Measurements from ENCODE around the gene CHCHD3.
"Not testable (repeated sequence)": the region's sequence is repeated elsewhere in the genome, so short reads cannot be mapped to it uniquely, and the experiment has no call there.

CHCHD3 gene

DNA sequence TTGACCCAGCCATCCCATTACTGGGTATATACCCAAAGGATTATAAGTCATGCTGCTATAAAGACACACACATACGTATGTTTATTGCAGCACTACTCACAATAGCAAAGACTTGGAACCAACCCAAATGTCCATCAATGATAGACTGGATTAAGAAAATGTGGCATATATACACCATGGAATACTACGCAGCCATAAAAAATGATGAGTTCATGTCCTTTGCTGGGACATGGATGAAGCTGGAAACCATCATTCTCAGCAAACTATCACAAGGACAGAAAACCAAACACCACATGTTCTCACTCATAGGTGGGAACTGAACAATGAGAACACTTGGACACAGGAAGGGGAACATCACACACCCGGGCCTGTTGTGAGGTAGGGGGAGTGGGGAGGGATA, 179.6 kb downstream of the CHCHD3 start:
- DNase-seq (ENCODE audit: low read depth) = not testable (repeated sequence)

DNA sequence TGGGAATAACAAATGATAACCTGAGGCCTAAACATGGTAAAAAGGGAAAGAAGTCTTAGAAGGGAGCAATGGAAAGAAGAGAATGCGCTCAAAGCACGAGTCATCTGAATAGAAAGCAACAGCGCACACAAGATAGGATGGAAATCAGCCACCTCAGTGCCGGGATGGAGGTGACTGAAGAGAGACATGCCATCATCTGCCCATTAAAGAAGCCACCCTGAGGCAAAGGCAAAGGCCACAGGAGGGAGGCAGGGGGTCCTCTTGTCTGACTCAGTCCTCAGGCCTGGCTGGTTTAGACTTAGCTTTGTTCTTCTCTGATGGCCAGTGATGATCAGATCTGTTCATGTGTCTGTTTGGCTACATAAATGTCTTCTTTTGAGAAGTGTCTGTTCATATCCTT, 180.6 kb downstream of the CHCHD3 start:
- DNase-seq (ENCODE audit: low read depth) = no peak

DNA sequence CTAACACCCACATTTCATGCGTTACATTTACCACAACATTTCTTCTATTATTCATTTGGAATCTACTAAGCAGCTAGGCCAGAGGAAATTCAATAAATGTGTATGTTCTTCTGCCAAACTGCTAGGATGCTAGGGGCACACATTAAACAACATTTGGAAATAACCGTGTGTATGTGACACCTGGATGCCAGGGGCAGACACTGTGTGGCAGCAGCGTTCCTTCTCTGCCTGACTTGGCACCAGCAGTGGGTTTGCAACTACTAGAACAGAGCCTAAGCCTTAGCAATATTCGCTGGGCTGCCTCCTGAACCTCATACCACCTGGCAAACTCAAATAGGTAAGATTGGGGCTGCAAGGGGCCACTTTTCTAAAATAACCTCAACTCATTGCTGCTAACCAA, 182.1 kb downstream of the CHCHD3 start:
- DNase-seq (ENCODE audit: low read depth) = no peak

DNA sequence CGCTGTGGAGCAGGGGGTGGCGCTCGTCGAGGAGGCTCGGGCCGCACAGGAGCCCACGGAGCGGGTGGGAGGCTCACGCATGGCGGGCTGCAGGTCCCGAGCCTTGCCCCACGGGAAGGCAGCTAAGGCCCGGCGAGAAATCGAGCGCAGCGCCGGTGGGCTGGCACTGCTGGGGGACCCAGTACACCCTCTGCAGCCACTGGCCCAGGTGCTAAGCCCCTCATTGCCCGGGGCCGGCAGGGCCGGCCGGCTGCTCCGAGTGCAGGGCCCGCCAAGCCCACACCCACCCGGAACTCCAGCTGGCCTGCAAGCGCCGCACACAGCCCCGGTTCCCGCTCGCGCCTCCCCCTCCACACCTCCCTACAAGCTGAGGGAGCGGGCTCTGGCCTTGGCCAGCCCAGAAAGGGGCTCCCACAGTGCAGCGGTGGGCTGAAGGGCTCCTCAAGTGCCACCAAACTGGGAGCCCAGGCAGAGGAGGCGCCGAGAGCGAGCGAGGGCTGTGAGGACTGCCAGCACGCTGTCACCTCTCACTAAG, 183.2 kb downstream of the CHCHD3 start:
- DNase-seq (ENCODE audit: low read depth) = not testable (repeated sequence)

DNA sequence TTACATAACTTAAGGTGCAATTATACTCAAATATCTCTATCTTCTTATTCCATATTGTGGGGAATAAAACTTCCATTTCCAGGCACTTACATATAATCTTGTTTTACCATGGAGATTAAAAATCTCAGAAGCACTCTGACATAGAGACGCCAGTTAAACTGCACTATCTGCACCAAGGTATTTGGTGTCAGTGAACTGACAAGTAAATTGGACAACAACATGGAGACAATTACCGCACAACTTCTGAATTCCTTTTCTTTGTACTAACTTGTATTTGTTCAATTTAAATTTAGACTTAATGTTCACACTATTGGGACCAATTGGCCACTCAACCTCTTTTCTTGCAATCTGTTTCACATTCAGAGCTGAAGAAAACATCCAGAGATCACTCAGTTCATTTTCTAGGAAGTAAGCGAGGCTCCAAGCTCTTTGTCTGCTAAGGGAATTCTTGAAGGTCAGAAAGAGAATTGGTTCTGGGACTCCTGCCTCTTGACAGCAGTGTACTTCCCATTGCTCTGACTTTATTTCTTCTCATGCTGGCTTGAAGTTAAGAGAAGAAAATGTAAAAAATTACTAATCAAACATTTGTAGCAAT, 184.7 kb downstream of the CHCHD3 start:
- DNase-seq (ENCODE audit: low read depth) = no peak

DNA sequence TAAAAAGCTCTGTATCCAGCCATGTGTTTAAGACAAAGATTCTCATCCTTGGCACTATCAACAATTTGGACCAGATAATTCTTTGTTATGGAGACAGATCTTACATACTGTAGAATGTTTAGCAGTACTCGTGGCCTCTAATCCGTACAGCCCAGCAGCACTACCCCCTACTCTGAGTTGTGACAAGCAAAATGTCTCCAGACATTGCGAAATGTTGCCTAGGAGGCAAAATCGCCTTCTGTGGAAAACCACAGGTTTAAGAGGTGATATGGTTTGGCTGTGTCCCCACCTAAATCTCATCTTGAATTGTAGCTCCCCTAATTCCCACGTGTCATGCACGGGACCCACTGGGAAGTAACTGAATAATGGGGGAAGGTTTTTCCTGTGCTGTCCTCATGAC, 186.7 kb downstream of the CHCHD3 start:
- DNase-seq (ENCODE audit: low read depth) = no peak

DNA sequence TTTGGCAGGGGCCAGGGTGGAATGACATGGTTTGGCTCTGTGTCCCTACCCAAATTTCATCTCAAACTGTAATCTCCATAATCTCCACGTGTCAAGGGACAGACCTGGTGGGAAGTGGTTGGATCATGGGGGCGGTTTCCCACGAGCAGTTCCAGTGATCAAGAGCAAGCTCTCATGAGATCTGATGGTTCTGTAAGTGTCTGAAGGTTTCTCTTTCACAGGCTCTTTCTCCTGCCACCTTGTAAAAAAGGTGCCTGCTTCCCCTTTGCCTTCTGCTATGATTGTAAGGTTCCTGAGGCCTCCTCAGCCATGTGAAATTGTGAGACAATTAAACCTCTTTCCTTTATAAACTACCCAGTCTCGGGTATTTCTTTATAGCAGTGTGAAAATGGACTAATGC, 188.3 kb downstream of the CHCHD3 start:
- DNase-seq (ENCODE audit: low read depth) = no peak

DNA sequence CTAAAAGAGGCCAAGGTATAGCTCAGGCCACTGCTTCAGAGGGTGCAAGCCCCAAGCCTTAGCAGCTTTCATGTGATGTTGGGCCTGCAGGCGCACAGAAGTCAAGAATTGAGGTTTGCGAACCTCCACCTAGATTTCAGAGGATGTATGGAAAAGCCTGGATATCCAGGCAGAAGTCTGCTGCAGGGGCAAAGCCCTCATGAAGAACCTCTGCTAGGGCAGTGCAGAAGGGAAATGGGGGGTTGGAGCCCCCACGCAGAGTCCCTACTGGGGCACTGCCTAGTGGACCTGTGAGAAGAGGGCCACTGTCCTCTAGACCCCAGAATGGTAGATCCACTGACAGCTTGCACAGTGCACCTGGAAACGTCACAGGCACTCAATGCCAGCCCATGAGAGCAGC, 189.1 kb downstream of the CHCHD3 start:
- not testable (repeated sequence) for DNase-seq (ENCODE audit: low read depth)

DNA sequence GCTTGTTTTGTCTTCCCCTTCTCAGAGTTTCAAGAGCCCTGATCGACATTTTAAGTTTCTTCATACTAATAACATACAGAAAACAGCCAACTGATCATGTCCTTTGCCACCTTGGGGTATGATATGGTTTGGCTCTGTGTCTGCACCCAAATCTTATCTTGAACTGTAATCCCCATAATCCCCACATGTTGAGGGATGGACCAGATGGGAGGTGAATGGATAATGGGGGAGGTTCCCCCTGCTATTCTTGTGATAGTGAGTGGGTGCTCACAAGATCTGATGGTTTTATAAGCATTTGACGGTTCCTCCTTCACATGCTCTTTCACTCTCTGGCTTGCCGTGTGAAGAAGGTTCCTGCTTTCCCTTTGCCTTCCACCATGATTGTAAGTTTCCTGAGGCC, 190.3 kb downstream of the CHCHD3 start:
- no peak for DNase-seq (ENCODE audit: low read depth)

DNA sequence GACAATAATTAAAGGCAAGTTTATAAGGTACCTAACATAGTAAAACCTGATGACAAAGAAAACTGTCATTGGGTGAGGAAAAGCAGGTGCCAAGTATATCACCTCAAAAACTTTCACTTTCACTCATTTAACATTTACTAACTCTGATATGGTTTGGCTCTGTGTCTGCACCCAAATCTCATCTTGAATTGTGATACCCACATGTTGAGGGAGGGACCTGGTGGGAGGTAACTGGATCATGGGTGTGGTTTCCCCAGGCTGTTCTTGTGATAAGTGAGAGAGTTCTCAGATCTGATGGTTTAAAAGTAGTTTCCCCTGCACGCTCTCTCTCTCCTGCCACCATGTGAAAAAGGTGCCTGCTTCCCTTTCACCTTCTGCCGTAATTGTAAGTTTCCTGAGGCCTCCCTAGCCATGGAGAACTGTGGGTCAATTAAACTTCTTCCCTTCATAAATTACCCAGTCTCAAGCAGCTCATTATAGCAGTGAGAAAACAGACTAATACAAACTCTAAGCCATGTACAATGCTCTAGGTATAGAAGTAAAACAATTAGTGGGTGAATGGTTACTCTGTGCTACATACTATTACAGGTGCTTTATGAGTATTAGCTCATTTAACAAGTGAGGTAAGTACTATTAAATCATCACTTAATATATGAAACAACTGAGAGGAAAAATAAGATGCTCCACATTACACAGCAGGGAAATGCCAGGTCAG, 199.0 kb downstream of the CHCHD3 start:
- peak; percentile 13 for DNase-seq (ENCODE audit: low read depth)

DNA sequence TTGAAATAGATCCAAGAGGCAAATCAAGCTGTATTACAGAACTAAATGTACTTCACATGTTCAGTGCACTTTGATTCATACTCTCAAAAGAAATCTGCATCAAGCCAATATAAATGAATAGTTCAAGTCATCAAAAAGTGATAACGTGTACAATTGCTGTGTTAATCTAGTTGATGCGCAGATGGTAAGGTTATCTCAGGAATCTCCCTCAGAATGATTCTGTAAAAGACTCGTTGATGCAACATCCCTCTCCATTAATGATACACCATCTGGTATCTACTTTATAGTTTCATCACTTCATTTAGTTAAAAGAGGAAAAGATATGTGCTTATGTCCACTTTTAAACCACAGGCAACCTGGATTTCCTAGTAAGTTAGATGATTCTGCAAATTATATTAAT, 200.6 kb downstream of the CHCHD3 start:
- no peak for DNase-seq (ENCODE audit: low read depth)

DNA sequence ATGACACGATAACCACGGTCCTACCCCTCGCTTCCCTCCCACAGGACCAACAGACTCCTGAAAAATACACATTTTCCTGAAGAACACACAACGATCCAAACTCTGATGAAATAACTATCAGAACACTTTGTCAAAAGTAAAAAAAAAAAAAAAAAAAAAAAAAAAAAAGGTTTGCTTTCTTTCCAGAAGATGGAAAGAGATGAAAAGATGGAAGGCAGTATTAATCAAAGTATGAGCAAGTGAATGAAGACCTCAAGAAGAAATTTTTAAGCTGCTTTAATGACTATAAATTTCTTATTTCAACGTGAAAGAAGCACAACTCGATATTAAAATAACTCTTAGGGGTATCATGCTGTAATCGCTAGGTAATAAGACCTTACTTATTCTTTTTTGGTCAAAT, 202.3 kb downstream of the CHCHD3 start:
- DNase-seq (ENCODE audit: low read depth) = no peak

DNA sequence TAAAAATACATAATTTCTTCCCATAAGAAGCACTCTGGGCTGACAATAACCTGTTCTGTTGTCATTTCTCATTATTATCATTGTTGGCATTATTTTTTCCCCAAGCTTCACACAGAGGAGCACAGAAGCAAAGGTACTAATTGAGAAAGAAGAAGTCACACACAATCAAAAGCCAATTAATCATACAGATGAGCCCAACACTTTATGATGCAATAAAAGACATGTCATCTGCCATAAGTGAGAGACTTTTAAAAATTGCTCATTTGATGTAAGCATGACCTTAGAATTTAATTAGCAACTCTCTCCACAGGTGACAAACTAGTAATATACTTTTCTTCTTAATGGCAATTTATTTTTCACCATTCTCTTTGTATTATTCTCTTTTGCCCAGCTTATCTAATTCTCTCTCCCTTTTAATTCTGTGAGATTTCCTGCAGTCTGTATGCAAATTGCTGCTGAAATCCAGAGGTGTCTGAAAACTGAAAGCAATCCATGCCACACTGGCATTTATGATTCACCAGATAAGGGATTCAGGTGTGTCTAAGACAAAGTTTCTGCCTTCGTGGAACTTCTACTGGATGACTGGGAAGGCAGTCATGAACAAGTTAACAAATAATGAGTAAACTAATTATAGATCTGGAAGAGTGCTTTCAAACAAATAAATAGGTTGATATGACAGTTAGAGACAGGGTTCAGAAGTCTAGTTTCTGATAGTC, 203.5 kb downstream of the CHCHD3 start:
- DNase-seq (ENCODE audit: low read depth) = no peak

DNA sequence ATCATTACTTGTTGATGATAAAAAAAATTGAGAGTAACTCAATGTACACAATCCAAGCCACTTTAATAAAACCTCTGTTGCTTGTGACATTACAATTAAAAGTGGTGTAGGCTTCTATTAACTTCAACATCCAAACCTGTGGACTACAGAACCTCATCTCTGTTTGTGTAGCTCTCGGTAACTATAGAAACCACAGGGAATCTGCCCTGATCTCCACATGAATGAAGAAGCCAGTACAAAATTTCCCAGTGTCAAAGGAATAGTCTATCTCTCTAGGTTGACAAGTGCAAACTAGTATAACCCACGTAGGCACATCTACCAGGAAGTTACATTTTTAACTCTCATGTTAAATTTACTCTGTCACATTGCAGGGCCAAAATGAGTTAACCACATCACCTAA, 204.3 kb downstream of the CHCHD3 start:
- DNase-seq (ENCODE audit: low read depth) = no peak

DNA sequence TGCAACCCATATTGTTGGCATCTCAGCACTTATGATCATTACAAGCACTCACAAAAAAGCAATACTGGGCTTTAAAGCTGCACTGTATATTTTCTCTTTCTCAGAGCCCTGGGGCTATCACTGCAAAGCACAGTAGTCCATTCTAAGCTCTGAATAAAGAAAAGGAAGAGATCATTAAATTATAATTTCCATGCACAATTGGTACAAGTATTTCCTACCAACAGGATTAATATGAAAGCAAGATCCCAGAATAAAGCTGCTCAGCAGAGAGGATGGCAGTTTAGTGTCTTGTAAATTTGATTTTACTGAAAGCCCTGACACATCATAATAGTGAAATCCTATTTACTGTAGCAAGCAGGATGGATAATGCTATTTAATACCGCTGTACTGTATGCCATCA, 205.3 kb downstream of the CHCHD3 start:
- DNase-seq (ENCODE audit: low read depth) = no peak

DNA sequence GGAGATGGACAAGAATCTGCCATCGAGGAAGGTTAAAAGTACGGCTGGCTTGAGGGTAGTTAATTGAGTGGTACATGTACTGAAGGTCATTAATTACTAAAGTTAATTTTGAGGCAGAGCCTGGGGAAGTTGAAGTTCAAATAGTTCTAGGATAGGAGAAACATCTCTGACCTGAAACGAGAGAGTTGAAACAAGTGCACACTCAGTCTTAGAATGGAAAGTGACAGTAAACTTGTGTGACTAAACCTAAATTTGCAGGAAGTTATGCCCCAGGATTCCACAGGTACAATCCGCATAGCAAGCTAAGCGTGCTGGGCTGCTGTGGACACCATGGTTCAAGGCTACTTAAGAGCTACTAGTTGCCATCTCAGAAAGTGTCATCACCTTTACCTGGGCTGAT, 209.9 kb downstream of the CHCHD3 start:
- DNase-seq (ENCODE audit: low read depth) = no peak

DNA sequence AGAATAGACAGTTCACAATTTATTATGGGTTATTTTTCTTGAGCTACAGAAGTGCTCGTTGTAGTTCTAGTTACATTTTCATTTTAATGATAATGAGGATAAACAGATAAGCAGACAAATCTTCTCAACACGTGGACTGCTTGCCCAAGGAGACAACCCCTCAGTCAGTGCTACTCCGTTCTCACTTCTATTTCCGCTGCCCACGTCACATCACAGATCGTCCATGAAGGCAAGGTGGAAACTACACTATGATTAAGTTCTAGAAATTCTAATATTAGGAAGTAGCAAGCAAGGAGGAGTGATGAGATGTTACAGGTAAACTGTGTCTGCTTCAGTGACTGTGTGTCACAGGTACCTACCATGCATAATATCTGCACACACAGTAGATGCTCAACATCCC, 210.5 kb downstream of the CHCHD3 start:
- DNase-seq (ENCODE audit: low read depth) = no peak

DNA sequence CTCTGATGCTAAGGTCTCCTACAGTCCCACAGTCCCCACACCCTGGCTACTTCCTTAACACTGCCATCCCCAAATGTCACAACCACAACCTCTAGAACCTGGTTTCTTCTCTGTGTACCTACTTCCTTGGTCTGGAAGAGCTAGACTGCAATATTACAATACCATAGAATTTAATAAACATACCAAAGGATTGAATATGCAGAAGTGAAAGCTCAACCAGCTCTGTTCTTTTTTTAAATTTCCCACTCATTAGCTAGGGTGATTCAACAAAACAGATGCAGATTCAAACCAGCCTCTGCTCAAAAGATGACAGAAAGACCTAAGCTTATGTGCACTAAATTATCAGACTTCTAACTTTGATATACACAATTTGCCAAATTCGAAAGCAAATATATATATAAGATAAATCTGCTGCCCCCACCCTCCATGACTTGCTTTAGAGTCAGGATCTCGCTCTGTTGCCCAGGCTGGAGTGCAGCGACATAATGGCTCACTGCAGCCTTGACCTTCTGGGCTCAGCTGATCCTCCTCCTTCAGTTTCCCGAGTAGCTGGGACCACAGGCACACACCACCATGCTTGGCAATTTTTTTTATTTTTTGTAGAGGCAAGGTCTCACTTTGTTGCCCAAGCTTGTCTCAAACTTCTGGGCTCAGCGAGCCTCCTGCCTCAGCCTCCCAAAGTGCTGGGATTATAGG, 212.6 kb downstream of the CHCHD3 start:
- no peak for DNase-seq (ENCODE audit: low read depth)

DNA sequence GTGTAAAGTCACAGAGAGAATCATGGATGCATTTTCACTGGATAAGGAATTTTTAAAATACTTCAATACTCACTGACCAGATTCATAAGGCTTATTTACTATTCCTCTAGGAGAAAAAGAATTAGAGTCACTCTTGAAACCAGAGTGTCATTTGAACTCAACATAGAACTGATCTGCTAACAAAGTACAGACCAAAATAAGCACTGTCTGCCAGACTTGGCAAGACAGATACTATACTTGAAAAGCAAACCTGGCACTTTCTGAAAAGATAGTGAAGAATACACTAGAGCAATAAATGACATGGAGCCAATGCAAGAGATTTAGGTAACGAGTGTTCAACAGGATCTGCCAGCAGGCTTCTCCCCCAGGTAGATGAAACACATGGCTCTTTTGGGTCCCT, 215.3 kb downstream of the CHCHD3 start:
- DNase-seq (ENCODE audit: low read depth) = no peak

DNA sequence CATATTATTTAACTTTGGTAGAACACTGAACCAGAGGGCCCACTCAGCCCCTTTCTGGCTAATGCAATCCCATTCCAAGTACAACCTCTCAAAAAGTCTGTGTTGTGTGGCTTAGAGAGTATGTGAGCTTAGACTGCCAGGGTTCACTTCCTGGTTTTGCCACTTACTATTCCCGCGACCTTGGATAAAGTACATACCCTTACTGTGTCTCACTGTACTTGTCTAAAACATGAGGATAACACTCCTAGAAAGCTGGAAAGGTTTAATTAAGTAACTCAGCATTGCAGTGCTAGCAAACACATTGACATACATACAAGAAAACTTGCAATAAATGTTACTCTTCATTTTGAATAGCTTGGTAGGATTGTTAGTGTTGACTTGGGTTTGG, 215.8 kb downstream of the CHCHD3 start:
- DNase-seq (ENCODE audit: low read depth) = no peak

DNA sequence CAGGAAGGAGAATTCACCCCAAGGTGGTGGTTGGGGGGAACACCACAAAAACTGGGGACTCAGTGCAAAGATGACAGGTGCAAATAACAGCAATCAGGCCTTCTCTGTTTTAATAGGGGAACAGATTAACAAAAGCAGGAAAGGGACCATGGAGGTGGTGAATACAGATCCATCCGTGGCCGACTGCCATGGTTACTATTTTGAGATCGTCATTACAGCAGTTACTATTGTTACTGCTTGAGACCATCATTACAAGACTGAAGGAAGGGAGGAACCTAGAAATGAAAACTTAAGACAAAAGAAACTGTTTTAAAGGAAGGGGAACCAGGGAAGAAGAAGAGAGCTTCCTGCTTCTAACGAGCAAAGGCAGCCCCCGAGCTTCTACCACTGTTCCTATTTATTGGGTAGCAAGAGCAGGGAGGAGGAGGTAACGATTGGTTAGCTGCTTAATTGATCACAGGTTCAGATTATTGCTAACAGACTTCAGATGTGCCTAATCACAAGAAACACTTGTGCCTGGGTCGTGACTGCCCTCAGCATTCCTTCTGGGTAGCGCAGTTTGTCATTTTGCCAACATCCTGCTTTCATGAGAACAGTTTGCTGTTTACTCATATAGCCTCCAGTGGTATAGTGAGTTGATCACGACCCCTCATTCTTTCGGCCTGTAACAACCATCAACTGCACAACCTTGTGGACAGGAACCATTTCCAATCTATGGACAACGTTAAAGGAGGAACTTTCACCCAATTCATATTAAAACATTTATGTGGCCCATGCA, 216.3 kb downstream of the CHCHD3 start:
- no peak for DNase-seq (ENCODE audit: low read depth)
